ENCODE results near the gene S100A4.

The S100A4 gene

GRCh38 chr1:153541641-153542590 is 3.7 kb downstream of the S100A4 start:
- Mint-ChIP-seq H3K27ac (ENCODE audit: low read depth) (peak overlapping the region; percentile 89), H3K4me1 (peaks cover 75% of the 10 kb centered on the region), H3K27me3 (no peaks in the 10 kb centered on the region), H3K4me3 (peak overlapping the region; percentile 65), H3K36me3 (ENCODE audit: insufficient read depth) (peaks cover 27% of the 10 kb centered on the region), H3K9me3 (no peaks in the 10 kb centered on the region)
- DNase-seq (ENCODE audit: low spot score in 2 of 2) (no peak), ATAC-seq (replicated peaks; ENCODE audit: extremely low read depth, poor library complexity, severe bottlenecking) (no peak)

- Mint-ChIP-seq H3K27ac (ENCODE audit: low read depth) (peak within 1 kb of the TSS; percentile 89), H3K27me3 (no peaks in the 10 kb centered on the region), H3K36me3 (ENCODE audit: insufficient read depth) (peaks cover 33% of the 10 kb centered on the region), H3K9me3 (no peaks in the 10 kb centered on the region), H3K4me3 (peak within 1 kb of the TSS; percentile 65), H3K4me1 (peaks cover 72% of the 10 kb centered on the region)
- no peak for ATAC-seq (replicated peaks; ENCODE audit: extremely low read depth, poor library complexity, severe bottlenecking)
- no peak for DNase-seq (ENCODE audit: low spot score in 2 of 2)
Observed at GRCh38 chr1:153540394-153541361, 4.9 kb downstream of the S100A4 start, which contains the start of gene S100A5. Gene S100A5 (minus strand): TSS chr1:153540934. CDS start chr1:153540191, 743 bp downstream.

DNA sequence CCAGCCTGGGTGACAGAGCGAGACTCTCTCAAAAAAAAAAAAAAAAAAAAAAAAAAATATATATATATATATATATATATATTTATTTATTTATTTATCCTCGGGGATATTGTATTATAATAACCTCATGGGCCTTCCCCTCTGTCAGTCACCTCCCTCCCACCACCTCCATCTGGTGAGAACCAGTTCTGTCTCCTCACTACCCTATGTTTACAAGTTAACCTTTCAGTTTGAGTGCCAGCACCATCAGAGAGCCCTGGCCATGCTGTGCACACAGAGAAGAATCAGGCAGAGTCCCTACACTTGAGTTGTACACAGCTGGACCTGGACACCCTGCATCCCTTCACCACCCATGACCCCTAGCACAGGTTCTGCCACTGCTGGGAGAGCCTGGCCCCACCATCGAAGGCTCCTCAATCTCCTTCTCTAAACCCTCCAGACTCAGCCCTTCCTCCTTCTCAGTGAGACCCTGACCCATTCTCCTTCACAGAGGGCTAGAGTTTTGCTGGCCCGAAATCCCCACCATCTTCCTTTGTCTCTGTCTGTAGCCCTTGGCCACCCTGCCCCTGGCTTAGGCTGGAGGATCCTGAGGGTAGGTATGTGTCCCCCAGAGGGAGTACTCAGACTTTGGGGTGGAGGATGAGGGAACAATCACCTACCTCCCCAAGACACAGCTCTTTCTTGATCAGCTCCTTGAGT is 6.1 kb downstream of the S100A4 start:
- no peaks in the 10 kb centered on the region for H3K27me3 Mint-ChIP-seq
- H3K4me3 Mint-ChIP-seq, result peak overlapping the region; percentile 65
- ATAC-seq (replicated peaks; ENCODE audit: extremely low read depth, poor library complexity, severe bottlenecking) (no peak), DNase-seq (ENCODE audit: low spot score in 2 of 2) (no peak)
- H3K4me1 Mint-ChIP-seq, result peaks cover 71% of the 10 kb centered on the region
- H3K27ac Mint-ChIP-seq (ENCODE audit: low read depth), result peak overlapping the region; percentile 89
- no peaks in the 10 kb centered on the region for H3K9me3 Mint-ChIP-seq
- peaks cover 29% of the 10 kb centered on the region for H3K36me3 Mint-ChIP-seq (ENCODE audit: insufficient read depth)

GRCh38 chr1:153538315-153538821 is 7.2 kb downstream of the S100A4 start:
- Mint-ChIP-seq H3K4me3 (peak overlapping the region; percentile 91), H3K4me1 (peaks cover 73% of the 10 kb centered on the region), H3K27ac (ENCODE audit: low read depth) (no peak overlapping the region), H3K27me3 (no peaks in the 10 kb centered on the region), H3K36me3 (ENCODE audit: insufficient read depth) (peaks cover 25% of the 10 kb centered on the region), H3K9me3 (no peaks in the 10 kb centered on the region)
- ATAC-seq (replicated peaks; ENCODE audit: extremely low read depth, poor library complexity, severe bottlenecking) (no peak), DNase-seq (ENCODE audit: low spot score in 2 of 2) (no peak)

- H3K4me1 Mint-ChIP-seq, result peaks cover 73% of the 10 kb centered on the region
- DNase-seq (ENCODE audit: low spot score in 2 of 2) (no peak), ATAC-seq (replicated peaks; ENCODE audit: extremely low read depth, poor library complexity, severe bottlenecking) (no peak)
- peaks cover 20% of the 10 kb centered on the region for H3K36me3 Mint-ChIP-seq (ENCODE audit: insufficient read depth)
- no peaks in the 10 kb centered on the region for H3K27me3 Mint-ChIP-seq
- no peak overlapping the region for H3K27ac Mint-ChIP-seq (ENCODE audit: low read depth)
- H3K4me3 Mint-ChIP-seq, result peak overlapping the region; percentile 91
- no peaks in the 10 kb centered on the region for H3K9me3 Mint-ChIP-seq
Observed at GRCh38 chr1:153537376-153537730, 8.3 kb downstream of the S100A4 start.

DNA sequence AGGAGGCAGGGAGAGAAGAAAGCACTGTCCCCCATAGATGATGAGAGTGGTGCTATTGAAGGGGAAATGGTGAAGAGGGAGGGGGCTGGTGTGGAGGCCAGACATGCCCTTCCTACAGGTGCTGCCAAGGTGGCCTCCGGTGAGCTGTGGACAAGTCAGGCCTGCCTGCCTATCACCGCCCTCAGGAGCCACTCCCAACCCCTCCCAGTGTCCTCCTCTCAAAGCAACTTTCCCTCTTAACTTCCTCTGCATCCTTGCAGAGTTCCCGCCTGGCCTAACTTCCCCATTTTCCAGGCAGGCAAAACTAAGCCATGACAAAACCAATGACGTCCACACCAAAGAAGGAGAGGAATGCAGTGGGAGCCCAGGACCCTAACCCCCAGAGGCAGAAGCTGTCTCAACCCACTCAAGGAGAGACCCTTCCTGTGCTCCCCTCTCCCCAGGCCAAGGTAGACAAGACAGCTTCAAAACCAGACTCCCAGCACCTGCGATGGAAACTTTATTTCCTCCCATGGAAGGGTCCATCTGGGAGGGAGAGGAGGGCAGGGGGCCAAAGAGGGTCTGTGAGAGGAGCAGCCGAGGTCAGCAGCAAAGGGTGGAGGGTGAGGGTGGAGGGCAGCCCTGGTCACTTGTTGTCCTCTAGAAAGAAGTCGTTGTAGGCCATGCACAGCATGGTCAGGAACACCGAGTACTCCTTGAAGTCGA is 8.8 kb downstream of the S100A4 start:
- H3K4me1 Mint-ChIP-seq, result peaks cover 74% of the 10 kb centered on the region
- no peaks in the 10 kb centered on the region for H3K9me3 Mint-ChIP-seq
- ATAC-seq (replicated peaks; ENCODE audit: extremely low read depth, poor library complexity, severe bottlenecking), result no peak
- DNase-seq (ENCODE audit: low spot score in 2 of 2), result no peak
- H3K4me3 Mint-ChIP-seq, result peak overlapping the region; percentile 91
- peaks cover 20% of the 10 kb centered on the region for H3K36me3 Mint-ChIP-seq (ENCODE audit: insufficient read depth)
- peak overlapping the region; percentile 93 for H3K27ac Mint-ChIP-seq (ENCODE audit: low read depth)
- H3K27me3 Mint-ChIP-seq, result no peaks in the 10 kb centered on the region

DNA sequence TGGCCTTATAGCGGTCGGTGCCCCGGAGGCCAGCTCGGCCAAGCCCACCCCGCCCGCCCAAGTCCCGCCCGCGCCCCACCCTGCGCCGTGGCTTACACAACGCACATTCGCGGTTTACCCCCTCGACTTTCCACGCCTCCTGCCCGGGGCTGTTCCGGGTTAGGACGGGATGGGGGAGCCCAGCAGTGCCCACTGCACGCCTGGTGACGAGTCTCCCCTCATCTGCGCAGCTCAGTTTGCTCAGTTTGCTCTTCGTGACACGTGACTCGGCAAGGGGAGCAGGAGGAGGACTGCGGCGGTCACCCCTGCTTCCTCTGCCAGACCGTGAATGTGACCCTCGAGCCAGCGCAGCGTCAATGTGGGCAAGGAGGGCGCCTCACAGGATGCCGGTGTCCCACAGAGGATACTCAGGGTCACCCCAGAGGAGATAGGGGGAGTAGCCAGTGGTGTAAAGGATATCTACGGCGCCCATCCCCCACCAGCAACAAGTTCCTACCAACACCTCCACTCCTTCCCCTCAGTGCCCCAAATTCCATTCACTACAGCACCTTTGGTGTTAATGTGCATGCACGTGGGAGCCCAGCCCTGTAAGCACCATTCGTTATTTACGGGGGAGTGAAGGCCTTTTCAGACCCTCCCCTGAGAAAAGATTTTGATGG is 9.5 kb downstream of the S100A4 start:
- peak; percentile 89 for ATAC-seq (replicated peaks; ENCODE audit: extremely low read depth, poor library complexity, severe bottlenecking)
- peak; percentile 75 to 84 for DNase-seq (ENCODE audit: low spot score in 2 of 2)
- H3K4me3 Mint-ChIP-seq, result peak overlapping the region; percentile 91
- peaks cover 18% of the 10 kb centered on the region for H3K36me3 Mint-ChIP-seq (ENCODE audit: insufficient read depth)
- no peaks in the 10 kb centered on the region for H3K9me3 Mint-ChIP-seq
- H3K27me3 Mint-ChIP-seq, result no peaks in the 10 kb centered on the region
- peaks cover 71% of the 10 kb centered on the region for H3K4me1 Mint-ChIP-seq
- peak overlapping the region; percentile 93 for H3K27ac Mint-ChIP-seq (ENCODE audit: low read depth)

- Mint-ChIP-seq H3K4me3 (peak within 1 kb of the TSS; percentile 91), H3K9me3 (no peaks in the 10 kb centered on the region), H3K27me3 (no peaks in the 10 kb centered on the region), H3K27ac (ENCODE audit: low read depth) (peak within 1 kb of the TSS; percentile 93), H3K4me1 (peaks cover 64% of the 10 kb centered on the region), H3K36me3 (ENCODE audit: insufficient read depth) (peaks cover 18% of the 10 kb centered on the region)
- ATAC-seq (replicated peaks; ENCODE audit: extremely low read depth, poor library complexity, severe bottlenecking) (peak; percentile 55), DNase-seq (ENCODE audit: low spot score in 2 of 2) (no peak)
Observed at GRCh38 chr1:153535242-153536011, 10.2 kb downstream of the S100A4 start, which contains the start of gene S100A6. Gene S100A6 (minus strand): TSS chr1:153535991. CDS start chr1:153535339, 652 bp downstream.

- Mint-ChIP-seq H3K9me3 (no peaks in the 10 kb centered on the region), H3K27me3 (no peaks in the 10 kb centered on the region), H3K4me1 (peaks cover 58% of the 10 kb centered on the region), H3K4me3 (peak overlapping the region; percentile 91), H3K27ac (ENCODE audit: low read depth) (peak overlapping the region; percentile 93), H3K36me3 (ENCODE audit: insufficient read depth) (peaks cover 18% of the 10 kb centered on the region)
- ATAC-seq (replicated peaks; ENCODE audit: extremely low read depth, poor library complexity, severe bottlenecking) (no peak), DNase-seq (ENCODE audit: low spot score in 2 of 2) (no peak)
Observed at GRCh38 chr1:153534925-153535241, 10.7 kb downstream of the S100A4 start.

GRCh38 chr1:153534226-153534924 is 11.2 kb downstream of the S100A4 start:
- Mint-ChIP-seq H3K36me3 (ENCODE audit: insufficient read depth) (peaks cover 18% of the 10 kb centered on the region), H3K27ac (ENCODE audit: low read depth) (peak overlapping the region; percentile 93), H3K4me1 (peaks cover 53% of the 10 kb centered on the region)

More at GRCh38 chr1:153534226-153534924, 11.2 kb downstream of the S100A4 start:
- Mint-ChIP-seq H3K4me3 (peak overlapping the region; percentile 91), H3K27me3 (no peaks in the 10 kb centered on the region), H3K9me3 (no peaks in the 10 kb centered on the region)
- DNase-seq (ENCODE audit: low spot score in 2 of 2), result no peak
- no peak for ATAC-seq (replicated peaks; ENCODE audit: extremely low read depth, poor library complexity, severe bottlenecking)

All from central memory CD8-positive, alpha-beta T cell (primary cell).